IPS-18a (cell line): ENCODE data around the gene FLNB.

Experiments
- H3K27ac ChIP-seq: one replicate; pipeline ENCODE4 v1.5.1; 2013; ENCODE audit warnings: low read length
- H3K27me3 ChIP-seq: one replicate; pipeline ENCODE4 v1.6.1; 2013; ENCODE audit warnings: mild to moderate bottlenecking, low read length; ENCODE audit not compliant: control insufficient read depth, insufficient read depth
- H3K36me3 ChIP-seq: one replicate; pipeline ENCODE4 v1.6.1; 2013; ENCODE audit warnings: low read depth, low read length; ENCODE audit not compliant: control insufficient read depth
- H3K4me1 ChIP-seq: one replicate; pipeline ENCODE4 v1.6.1; 2013; ENCODE audit warnings: low read depth, low read length; ENCODE audit not compliant: control insufficient read depth
- H3K4me3 ChIP-seq: one replicate; pipeline ENCODE4 v1.5.1; 2013; ENCODE audit warnings: low read length
- H3K9ac ChIP-seq: one replicate; pipeline ENCODE4 v1.6.1; 2013; ENCODE audit warnings: mild to moderate bottlenecking, low read length, moderate library complexity
- H3K9me3 ChIP-seq: one replicate; pipeline ENCODE4 v1.6.1; 2013; ENCODE audit warnings: low read depth, low read length; ENCODE audit not compliant: control insufficient read depth

Gene FLNB

DNA sequence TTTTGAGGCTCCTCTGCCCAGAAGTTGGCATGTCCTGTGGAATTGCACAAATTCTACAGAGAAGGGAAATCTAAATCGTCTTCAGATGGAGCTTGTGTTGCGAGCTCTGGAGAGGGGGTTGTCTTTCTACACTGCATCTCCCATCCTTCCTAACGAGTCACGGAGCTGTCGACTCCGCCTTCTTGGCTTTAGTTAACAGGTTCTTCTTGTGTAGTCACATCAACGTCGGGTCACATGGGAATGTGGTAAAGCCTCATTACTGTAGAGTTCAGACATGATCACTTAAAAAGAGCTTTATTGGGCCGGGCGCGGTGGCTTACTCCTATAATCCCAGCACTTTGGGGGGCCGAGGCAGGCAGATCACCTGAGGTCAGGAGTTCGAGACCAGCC, 142.6 kb downstream of the FLNB start:
- Histone ChIP-seq H3K27ac (no peak overlapping the region), H3K36me3 (peaks cover 69% of the 10 kb centered on the region), H3K9ac (no peak overlapping the region), H3K9me3 (no peaks in the 10 kb centered on the region), H3K4me3 (no peak overlapping the region), H3K27me3 (no peaks in the 10 kb centered on the region), H3K4me1 (no peaks in the 10 kb centered on the region)

DNA sequence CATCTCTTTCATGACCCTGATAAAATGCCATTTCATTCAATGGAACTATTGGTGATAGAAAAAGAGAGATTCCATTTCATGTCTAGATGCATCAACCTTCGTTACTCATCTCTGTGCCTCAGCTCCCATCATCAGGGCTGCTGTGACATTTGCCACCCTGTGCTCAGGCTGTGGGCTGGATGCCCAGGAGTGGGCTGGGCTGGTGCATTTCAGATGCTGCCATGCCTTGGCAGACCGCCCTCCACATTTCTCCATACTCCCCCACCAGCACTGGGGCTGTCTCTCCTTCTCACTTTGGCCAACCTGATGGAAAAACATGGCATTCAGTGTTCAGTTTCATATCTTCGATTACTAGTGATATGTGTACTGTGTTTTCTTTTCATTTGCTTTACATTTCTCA, 143.4 kb downstream of the FLNB start:
- H3K9ac ChIP-seq, result no peak overlapping the region
- peaks cover 67% of the 10 kb centered on the region for H3K36me3 ChIP-seq
- H3K4me1 ChIP-seq, result no peaks in the 10 kb centered on the region
- H3K4me3 ChIP-seq, result no peak overlapping the region
- H3K27ac ChIP-seq, result no peak overlapping the region
- no peaks in the 10 kb centered on the region for H3K27me3 ChIP-seq
- no peaks in the 10 kb centered on the region for H3K9me3 ChIP-seq

DNA sequence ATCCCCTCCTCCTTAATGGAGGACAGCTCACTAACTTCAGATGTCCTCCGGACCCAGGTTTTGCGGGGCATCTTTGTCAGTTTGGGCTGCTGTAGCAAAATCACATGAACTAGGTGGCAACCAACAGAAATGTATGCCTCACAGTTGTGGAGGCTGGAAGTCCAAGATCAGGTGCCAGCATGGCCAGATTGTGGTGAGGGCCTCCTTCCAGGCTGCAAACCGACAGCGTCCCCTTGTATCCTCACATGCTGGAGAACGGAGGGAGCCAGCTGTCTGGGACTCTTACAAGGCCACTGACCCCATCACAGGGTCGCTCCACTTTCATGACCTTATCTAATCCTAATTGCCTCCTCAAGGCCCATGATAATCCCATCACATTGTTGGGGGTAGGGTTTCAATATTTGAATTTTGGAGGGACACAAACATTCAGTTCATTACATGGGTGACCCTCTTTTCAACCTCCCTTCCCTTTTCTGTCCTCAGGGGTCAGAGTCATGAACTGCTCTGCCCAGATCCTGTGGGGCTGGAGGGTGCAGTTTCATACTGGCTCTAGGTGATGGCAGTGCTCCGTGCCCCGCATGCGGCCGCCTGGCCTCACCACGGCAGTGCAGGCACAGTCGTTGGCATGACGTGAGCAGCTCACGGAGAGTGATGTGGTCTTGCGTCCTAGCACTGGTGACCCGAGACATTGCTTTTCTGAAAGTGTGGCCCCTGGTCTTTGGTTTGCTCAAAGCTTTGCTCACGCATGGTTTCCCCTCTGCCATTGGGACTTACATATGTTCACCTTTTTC, 144.2 kb downstream of the FLNB start:
- Histone ChIP-seq H3K27ac (no peak overlapping the region), H3K4me1 (no peaks in the 10 kb centered on the region), H3K9ac (no peak overlapping the region), H3K27me3 (no peaks in the 10 kb centered on the region), H3K36me3 (peaks cover 60% of the 10 kb centered on the region), H3K4me3 (no peak overlapping the region), H3K9me3 (no peaks in the 10 kb centered on the region)

DNA sequence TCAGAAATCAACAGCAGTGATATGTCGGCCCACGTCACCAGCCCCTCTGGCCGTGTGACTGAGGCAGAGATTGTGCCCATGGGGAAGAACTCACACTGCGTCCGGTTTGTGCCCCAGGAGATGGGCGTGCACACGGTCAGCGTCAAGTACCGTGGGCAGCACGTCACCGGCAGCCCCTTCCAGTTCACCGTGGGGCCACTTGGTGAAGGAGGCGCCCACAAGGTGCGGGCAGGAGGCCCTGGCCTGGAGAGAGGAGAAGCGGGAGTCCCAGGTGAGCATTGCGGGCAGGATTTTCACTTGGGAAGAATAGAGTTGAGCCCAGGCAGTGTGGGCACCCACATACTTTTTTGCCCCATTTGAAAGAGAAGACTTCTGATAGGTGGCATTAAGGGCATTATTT, 145.1 kb downstream of the FLNB start:
- peaks cover 53% of the 10 kb centered on the region for H3K36me3 ChIP-seq
- H3K9me3 ChIP-seq, result no peaks in the 10 kb centered on the region
- no peak overlapping the region for H3K27ac ChIP-seq
- H3K9ac ChIP-seq, result no peak overlapping the region
- no peaks in the 10 kb centered on the region for H3K27me3 ChIP-seq
- H3K4me1 ChIP-seq, result no peaks in the 10 kb centered on the region
- no peak overlapping the region for H3K4me3 ChIP-seq

DNA sequence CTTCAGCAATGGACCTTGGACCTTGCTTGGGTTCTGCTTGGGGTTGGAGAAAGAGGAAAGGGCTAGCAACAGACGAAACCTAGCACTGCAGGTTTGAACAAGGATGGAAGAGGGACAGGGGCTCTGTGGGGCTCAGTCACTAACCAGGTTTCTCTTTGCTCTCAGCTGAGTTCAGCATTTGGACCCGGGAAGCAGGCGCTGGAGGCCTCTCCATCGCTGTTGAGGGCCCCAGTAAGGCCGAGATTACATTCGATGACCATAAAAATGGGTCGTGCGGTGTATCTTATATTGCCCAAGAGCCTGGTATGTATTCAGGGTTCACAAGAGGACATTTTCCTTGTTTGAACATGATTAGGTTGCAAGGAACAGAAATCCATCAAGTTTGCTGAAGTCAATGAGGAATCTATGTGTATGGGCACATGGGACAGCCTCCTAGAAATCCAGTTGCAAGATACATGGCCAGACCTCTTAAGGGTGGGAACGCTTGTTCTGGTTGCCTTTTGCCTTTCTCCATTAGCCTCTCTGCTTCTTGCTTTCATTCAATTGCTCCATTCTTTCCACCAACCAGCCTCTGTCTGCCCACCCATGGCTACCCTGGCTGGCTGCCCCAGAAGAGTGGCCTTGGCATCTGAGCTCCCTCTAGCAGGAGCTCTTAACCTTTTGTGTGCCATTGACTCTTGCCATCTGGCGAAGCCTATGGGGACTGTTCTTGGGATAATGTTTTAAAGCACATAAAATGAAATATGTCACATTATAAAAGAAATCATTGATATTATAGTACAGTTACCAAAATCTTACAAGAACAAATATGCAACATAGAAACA, 146.6 kb downstream of the FLNB start:
- H3K36me3 ChIP-seq, result peaks cover 38% of the 10 kb centered on the region
- H3K9ac ChIP-seq, result no peak overlapping the region
- H3K4me3 ChIP-seq, result no peak overlapping the region
- H3K9me3 ChIP-seq, result no peaks in the 10 kb centered on the region
- H3K27me3 ChIP-seq, result no peaks in the 10 kb centered on the region
- no peaks in the 10 kb centered on the region for H3K4me1 ChIP-seq
- no peak overlapping the region for H3K27ac ChIP-seq

DNA sequence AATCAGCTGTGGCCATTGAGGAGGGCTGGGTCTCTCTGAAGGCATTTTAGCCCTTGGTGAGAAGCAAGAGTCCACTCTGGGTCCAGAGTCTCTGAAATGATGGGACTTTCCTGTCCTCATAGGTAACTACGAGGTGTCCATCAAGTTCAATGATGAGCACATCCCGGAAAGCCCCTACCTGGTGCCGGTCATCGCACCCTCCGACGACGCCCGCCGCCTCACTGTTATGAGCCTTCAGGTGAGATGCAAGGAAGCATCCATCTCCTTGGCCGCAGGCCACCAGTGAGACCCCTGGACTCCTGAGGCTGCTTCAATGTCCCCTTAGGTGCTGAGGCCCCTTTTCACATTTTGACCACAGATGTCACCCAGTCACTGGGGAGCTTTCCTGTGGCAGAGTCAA, 147.6 kb downstream of the FLNB start:
- Histone ChIP-seq H3K36me3 (peaks cover 30% of the 10 kb centered on the region), H3K27ac (no peak overlapping the region), H3K4me3 (no peak overlapping the region), H3K4me1 (no peaks in the 10 kb centered on the region), H3K27me3 (no peaks in the 10 kb centered on the region), H3K9me3 (no peaks in the 10 kb centered on the region), H3K9ac (no peak overlapping the region)

DNA sequence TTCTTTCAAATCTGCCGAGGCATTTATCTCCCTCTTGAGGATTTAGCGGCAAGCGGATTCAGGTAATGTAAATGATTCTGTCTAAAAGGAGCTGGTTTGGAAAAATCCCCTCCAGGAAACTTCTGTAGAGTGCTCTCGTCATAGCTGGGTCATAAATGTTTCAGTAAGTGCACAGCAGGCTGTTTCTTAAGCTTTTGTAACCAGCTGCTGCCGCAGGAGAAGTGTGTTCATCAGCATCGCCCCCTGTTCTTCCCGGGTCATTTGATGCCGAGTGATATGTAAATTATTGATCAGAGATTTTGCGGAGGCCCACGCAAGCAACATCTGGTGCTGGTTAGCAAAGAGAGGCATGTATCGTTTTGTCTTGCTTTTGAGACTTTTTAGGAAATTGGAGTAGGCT, 149.5 kb downstream of the FLNB start:
- Histone ChIP-seq H3K36me3 (peaks cover 26% of the 10 kb centered on the region), H3K4me3 (no peak overlapping the region), H3K4me1 (no peaks in the 10 kb centered on the region), H3K27me3 (no peaks in the 10 kb centered on the region), H3K27ac (no peak overlapping the region), H3K9ac (no peak overlapping the region), H3K9me3 (no peaks in the 10 kb centered on the region)

DNA sequence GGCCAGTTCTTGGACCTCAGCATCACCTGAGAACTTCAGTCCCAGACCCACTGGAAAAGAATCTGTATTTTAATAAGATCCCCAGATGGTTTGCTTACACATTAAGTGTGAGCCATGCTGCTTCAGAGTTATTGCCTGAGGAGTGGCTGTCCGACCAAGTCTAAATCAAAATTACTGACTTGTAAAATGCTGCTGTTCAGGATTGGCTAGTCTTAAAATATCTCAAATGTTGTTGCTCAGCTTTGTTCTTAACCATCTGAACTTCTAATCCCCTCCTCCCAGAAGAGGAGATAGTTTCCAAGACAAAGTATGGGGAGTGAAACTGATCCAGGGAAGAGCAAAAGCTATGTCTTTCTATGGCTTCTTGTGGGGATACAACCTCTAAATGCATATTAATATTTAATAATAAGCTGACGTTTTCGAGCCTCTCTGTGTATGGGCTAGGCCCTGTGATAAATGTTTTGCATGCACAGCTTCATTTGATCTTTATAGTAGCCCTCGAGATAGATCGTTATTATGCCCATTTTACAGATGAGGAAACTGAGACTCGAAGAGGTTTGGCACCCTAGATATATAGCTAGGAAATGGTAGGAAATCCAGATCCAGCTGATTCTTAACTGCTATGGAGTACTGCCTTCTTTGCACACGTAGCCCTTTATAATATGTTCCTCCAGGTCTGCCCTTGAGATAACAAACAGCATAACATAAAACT, 150.4 kb downstream of the FLNB start:
- Histone ChIP-seq H3K9ac (no peak overlapping the region), H3K36me3 (peaks cover 35% of the 10 kb centered on the region), H3K27me3 (no peaks in the 10 kb centered on the region), H3K4me1 (no peaks in the 10 kb centered on the region), H3K27ac (no peak overlapping the region), H3K9me3 (no peaks in the 10 kb centered on the region), H3K4me3 (no peak overlapping the region)

DNA sequence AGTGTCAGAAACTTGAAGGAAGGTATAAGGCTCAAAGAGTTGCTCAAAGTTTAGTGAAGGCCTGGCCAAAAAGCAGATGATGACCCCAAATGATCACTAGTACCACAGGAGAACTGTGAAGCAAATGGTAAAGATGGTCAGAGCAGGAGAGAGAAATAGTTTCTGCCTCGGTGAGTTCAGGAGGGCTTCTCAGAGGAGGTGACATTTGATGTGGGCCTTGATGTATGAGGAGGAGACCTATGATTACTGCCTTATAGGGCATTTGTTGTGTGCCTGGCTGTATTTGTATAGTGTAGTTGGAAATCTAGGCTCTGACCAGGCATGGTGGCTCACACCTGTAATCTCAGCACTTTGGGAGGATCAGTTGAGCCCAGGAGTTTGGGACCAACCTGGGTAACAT, 152.2 kb downstream of the FLNB start:
- Histone ChIP-seq H3K27me3 (no peaks in the 10 kb centered on the region), H3K27ac (no peak overlapping the region)

DNA sequence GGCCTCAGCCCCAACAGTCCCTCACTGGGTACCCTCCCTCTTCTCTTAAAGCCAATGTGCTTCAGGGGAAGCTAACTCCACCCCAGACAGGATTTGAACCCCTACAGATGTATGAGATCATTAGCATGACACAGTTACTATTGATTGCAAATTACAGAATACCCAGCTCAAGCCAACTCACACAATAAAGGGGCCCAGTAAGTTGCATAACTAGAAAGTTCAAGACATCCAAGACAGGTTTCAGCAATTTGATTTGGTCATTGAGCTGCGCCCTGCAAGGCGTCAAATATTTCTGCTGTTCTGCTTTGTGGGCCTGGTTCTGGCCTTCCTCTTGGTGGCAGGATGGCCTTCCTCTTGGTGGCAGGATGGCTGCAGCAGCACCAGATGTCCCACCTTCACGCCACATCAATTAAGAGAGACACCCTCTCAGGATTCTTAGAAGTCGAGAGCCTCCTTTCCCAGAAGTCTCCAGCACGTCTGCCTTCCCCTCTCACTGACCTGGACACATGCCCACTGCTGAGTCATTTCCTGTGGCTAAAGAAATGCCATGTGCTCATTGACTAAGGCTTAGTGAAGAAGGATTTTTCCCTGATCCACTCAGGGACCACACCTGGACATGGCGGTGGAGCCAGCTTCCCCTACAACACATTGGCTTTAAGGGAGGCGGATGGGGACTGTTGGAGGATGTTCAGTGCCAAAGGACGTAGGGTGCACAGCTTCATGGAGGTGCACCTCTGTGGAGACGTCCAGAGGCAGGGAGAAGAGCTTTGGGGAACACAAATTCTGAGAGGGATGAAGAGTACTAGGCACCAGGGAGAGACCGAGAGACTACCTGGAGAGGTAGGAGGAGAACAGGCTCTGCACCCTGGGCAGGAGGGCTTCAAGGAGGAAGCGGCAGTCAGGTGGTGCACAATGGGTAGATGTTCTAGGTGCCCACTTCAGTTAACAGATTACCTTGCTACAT, 153.5 kb downstream of the FLNB start:
- no peak overlapping the region for H3K9ac ChIP-seq
- H3K27me3 ChIP-seq, result no peaks in the 10 kb centered on the region
- H3K4me3 ChIP-seq, result no peak overlapping the region
- H3K36me3 ChIP-seq, result peaks cover 19% of the 10 kb centered on the region
- H3K9me3 ChIP-seq, result no peaks in the 10 kb centered on the region
- H3K4me1 ChIP-seq, result no peaks in the 10 kb centered on the region
- H3K27ac ChIP-seq, result no peak overlapping the region

More for the DNA sequence above, 152.2 kb downstream of the FLNB start:
- Histone ChIP-seq H3K4me3 (no peak overlapping the region), H3K9me3 (no peaks in the 10 kb centered on the region), H3K36me3 (peaks cover 30% of the 10 kb centered on the region), H3K4me1 (no peaks in the 10 kb centered on the region), H3K9ac (no peak overlapping the region)

DNA sequence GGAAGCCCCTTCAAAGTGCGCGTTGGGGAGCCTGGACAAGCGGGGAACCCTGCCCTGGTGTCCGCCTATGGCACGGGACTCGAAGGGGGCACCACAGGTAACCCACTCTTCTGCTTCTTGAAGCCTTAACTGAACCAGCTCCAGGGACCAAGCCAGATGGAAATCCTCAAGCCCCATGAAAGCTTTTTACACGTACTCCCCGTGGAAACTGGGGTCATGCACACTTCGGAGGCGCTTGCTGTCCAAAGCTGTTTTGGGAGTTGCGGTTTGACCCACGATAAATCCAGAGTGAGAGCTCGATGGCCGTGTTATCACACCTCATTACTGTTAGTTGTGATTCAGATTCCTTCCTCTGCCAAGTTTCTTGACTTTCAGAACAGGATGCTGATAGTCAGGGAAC, 155.0 kb downstream of the FLNB start:
- Histone ChIP-seq H3K9ac (no peak overlapping the region), H3K36me3 (peaks cover 19% of the 10 kb centered on the region), H3K27ac (no peak overlapping the region), H3K27me3 (no peaks in the 10 kb centered on the region), H3K4me1 (no peaks in the 10 kb centered on the region), H3K4me3 (no peak overlapping the region), H3K9me3 (no peaks in the 10 kb centered on the region)
